Left lobe of liver (tissue), 2 donors: Measurements from ENCODE around the gene FOLR2. TPM values are rescaled to one million over a fixed set of nuclear protein-coding genes. Genes with fewer than 3 reads are reported as not detected.
"Not testable (repeated sequence)": the region's sequence is repeated elsewhere in the genome, so short reads cannot be mapped to it uniquely, and the experiment has no call there.

Experiments
- ATAC-seq: fragments of 200-7000 bp; cut with Tn5 transposase; one replicate; pipeline ENCODE4 v1.9.1; 2020; ENCODE audit warnings: mild to moderate bottlenecking, moderate library complexity
- DNase-seq: peaks from one replicate; pipeline ENCODE4 v3.0.0-alpha.2; 2020; ENCODE audit warnings: low spot score
- total RNA-seq: library from RNA; stranded (reverse); gene quantifications from one replicate; pipeline ENCODE4 v1.2.1, GENCODE V29; 2021
- donor health status: DM: no; HTN: no; CAD: no; lungs with moderate emphysema.
- donor health status: DM: no; HTN: yes; CAD: no.

The FOLR2 gene
- total RNA-seq, 1 donor from 2014 or later = 5.8 TPM

GRCh38 chr11:72204886-72205285, 11.7 kb upstream of the FOLR2 start:
- no peak for DNase-seq
- ATAC-seq = no peak

GRCh38 chr11:72206794-72207193, 9.8 kb upstream of the FOLR2 start:
- ATAC-seq, DNase-seq: not testable (repeated sequence)

- DNase-seq (no peak), ATAC-seq (no peak)
Observed at GRCh38 chr11:72208281-72208680, 8.3 kb upstream of the FOLR2 start.

DNA sequence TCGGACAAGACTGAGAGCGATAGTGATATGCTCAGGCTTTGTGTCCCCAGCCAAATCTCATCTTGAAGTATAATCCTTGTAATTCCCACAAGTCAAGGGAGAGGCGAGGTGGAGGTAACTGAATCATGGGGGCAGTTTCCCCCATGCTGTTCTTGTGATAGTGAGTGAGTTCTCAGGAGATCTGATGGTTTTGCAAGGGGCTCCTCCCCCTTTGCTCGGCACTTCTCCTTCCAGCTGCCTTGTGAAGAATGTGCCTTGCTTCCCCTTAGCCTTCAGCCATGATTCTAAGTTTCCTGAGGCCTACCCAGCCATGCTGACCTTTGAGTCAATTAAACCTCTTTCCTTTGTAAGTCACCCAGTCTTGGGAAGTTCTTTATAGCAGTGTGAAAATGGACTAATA, 7.5 kb upstream of the FOLR2 start:
- ATAC-seq (no peak), DNase-seq (peak; percentile 42)

DNA sequence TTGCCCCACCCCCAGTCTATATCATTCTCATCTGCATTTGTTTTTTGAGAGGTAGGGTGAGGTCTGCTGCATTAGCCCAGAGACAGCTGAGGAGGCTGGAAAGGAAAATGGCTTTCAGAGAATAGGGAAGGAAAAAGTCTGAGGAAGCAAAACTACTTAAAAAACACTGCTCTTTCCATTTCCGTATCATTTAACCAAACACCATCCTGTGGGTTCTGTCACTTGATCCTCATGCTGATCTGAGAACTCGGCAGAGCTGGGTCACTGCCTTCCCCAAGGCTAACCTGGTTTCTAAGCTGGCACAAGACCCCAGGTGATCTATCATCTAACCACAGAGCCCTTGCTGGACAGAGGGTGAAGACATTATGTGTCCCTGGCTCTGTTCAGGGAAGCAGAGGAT, 1.2 kb downstream of the FOLR2 start:
- DNase-seq (peak; percentile 30), ATAC-seq (no peak)

- DNase-seq = peak; percentile 32
- no peak for ATAC-seq
Observed at GRCh38 chr11:72218251-72218745, 1.7 kb downstream of the FOLR2 start.

DNA sequence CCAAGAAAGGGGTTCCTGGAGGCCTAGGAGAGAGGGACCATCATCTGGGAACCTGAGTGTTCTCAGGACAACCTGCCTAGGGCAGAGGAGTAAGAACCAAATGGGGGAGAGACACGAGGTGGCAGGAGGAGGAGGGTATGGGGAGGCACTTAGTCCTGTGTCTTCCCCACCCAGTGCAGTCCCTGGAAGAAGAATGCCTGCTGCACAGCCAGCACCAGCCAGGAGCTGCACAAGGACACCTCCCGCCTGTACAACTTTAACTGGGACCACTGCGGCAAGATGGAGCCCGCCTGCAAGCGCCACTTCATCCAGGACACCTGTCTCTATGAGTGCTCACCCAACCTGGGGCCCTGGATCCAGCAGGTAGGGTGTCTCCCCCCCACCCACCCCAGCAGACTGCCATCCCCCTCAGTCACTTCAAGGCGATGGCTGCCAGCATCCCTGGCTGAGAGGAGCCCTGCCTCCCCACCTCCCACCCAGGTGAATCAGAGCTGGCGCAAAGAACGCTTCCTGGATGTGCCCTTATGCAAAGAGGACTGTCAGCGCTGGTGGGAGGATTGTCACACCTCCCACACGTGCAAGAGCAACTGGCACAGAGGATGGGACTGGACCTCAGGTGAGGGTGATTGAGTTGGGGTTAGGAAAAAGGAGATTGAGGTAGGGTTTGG, 4.2 kb downstream of the FOLR2 start:
- DNase-seq (peak; percentile 38), ATAC-seq (no peak)

GRCh38 chr11:72221386-72222075, 4.9 kb downstream of the FOLR2 start:
- ATAC-seq (no peak), DNase-seq (peak; percentile 43)

- peak; percentile 45 for DNase-seq
- no peak for ATAC-seq
Observed at GRCh38 chr11:72222106-72222891, 5.7 kb downstream of the FOLR2 start.

DNA sequence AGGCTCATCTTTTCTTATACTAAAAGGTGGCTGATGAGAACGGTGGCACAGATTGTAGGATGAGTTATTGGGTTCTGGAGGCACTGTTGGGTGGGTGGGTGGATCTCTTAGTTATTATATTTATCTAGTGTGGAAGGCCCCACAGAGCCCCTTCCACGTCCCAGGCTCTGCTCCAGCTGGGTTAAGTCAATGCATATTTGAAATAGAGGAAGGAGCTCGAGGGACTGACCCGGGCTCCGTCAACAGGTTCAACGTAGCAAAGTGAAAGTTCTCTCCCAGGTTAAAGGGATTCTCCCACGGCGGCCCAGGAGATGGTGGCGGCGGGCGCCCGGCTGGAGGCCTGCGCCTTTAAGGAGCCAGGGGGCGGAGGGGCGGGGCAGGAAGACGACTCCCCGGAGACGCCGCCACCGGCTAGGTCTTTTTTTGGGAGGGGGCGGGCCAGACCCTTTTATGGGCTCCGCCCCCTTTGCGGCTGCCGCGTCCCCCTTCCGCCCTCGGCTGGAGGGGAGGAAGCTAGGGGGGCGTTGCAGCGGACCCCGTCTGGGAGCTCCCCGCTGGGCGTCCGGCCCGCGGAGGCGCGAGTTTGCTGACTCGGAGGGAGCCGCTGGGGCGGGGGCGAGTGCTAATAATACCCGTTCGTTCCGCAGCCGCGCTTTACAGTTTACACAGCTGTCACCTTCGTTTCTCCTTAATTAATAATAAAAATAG, 6.5 kb downstream of the FOLR2 start:
- peak; percentile 88 for ATAC-seq
- DNase-seq = peak; percentile 96

GRCh38 chr11:72223615-72224563, 7.3 kb downstream of the FOLR2 start:
- DNase-seq (peak; percentile 80), ATAC-seq (peak; percentile 82)

DNA sequence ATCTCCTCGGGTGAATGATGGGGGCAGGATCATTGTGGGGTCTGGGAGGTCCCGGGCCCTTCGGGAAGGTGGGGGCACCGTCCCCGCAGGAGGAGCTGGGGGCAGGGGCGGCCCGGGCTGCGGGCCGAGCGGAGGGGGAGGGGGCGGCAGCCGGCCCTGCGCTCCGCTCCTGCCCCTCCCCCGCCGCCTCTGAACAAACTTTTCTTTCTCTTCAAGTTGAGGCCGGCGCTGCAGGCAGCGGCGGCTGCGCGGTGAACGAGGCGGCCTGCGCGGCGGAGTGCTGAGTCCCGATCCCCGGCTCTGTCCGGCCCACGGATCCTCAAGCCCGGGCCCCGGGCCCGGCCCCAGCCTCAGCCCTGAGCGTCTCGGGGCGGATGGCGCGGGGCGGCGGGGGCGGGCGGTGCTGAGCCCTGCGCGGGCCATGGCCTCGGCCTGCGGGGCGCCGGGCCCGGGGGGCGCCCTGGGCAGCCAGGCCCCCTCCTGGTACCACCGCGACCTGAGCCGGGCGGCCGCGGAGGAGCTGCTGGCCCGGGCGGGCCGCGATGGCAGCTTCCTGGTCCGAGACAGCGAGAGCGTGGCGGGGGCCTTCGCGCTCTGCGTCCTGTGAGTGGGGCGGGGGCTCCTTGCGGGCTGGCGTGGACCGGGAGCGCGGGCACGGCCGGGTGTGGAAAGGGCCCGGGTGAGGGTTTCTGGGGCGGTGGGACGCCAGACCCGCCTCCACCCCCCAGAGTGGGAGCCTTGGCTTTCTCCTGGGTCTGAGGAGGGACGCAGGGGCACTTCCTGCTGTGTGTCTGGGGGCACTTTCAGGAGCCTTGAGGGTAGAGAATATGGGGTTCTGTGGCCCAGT, 8.2 kb downstream of the FOLR2 start, which contains the start of gene INPPL1:
Gene INPPL1, plus strand, starts transcription at position 204 of the 847 bp plus-strand sequence. Its CDS starts 218 bp downstream, at position 422.
- ATAC-seq (peak; percentile 27), DNase-seq (peak; percentile 65)

GRCh38 chr11:72225411-72225951, 8.9 kb downstream of the FOLR2 start:
- DNase-seq = peak; percentile 45

DNA sequence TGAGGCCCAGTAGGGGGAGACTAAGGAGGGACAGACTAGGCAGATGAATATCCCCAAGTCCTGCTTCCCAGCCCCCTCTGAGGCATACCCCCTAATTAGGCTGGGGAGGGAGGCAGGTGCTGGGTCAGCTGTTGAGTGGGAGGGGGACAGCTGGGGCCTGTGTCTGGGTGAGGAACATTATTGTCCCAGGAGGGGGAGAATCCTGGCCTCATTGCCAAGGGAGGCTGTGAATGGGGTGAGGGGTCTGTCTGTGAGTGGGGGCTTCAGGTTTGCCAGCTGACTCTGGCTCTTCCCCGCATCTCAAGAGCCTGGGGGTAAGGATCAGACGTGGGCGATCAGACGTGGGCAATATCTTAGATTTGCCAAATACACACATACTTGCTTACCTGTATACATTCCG, 10.1 kb downstream of the FOLR2 start:
- ATAC-seq = no peak

More at GRCh38 chr11:72225411-72225951, 8.9 kb downstream of the FOLR2 start:
- no peak for ATAC-seq

DNA sequence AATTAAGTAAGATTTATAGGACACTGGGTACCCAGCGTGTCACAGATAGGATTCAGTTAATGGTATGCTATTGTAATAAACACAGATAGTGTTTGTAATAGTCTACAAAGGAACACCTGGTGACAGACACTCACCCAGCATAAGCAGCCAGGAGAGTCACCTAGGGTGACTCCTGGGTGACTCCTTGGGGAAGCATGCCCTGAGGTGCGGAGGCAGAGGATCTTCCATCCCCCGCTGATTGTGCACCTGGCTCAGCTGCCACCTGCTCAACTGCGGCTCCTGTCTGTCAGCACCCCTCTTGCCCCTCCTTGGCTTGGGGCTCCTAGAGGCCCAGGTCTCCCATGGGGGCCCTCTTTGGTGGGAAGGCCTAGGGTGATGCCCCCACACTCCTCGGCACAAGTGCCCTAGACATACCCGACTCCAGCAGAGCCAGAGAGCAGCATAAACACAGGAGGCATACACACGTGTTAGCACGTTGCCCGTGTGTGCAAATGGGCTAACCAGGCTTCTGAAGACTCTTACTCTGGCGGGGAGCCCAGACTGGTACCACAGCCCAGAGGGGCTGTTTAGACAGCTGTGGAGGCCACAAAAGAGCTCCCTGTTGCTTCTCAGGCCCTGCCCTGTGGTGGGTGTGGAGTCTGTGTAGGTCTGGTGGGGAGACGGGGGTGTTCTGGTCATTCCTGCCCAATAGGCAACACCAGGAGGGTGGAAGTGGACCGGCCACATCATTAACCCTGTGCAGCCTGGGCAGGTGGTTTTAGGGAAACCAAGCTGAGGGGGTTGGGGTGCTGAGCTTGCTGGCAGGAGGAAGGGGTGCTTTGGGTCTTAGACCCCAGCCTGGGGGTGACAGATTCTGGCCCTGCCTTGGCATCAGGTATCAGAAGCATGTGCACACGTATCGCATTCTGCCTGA, 11.0 kb downstream of the FOLR2 start:
- ATAC-seq (no peak), DNase-seq (peak; percentile 43)

More for the DNA sequence above, 10.1 kb downstream of the FOLR2 start:
- DNase-seq = peak; percentile 28

- ATAC-seq (no peak), DNase-seq (peak; percentile 24)
Observed at GRCh38 chr11:72228229-72228843, 11.7 kb downstream of the FOLR2 start.

DNA sequence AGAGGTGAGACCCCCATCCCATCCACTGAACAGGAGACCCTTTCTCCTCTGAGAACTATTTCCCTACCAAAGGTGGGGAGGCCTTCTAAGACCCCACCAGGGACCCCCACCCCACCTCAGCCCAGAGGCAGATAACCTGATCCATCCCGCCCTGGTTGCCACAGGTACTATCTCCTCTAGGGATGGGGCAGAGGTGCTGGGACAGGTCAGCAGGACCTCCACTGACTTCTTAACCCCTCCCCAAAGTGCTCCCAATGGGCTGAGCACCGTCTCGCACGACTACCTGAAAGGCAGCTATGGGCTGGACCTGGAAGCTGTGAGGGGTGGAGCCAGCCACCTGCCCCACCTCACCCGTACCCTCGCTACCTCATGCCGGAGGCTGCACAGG, 12.2 kb downstream of the FOLR2 start:
- DNase-seq (peak; percentile 40), ATAC-seq (no peak)
